HG03097 (cell line): ENCODE results near the gene RGS2.

Experiments used
- ATAC-seq: cut with Tn5 transposase; IDR thresholded peaks from one replicate; pipeline ENCODE4 v1.9.1; 2021; ENCODE audit not compliant: unreplicated experiment, low FRiP score

Gene RGS2

DNA sequence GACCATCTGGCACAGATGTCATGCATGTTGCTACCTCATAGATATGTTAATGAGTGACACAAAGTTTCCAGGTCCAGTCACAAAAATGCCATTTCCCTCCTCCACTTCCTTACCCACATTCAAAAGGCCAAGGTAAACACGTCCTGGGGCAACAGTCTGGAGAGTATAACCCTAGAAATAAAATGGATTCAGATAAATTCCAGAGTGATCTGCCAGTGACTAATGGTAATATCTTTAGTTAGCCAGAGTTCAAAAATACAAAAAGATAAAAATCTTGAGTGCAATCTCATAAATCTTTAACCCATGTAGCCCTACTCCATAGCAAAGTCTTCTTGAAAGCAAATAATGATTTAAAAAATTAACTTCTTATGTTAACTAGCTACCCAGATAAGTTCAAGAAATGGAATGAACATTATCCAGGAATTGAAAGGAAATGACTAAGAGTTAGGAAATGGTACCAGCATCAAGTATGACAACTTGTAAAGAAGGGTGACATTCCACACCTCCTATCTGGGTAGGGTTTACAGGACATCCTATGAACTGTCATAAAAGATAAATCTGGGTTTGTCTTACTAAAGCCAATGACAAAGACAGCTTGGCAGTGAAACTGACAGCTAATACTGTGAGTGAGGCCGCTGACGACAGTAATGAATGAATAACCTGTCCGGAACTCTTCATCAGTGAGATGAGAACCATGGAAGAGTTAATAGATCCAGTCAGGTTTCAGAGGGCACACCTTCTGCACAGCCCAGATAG lies 18.1 kb downstream of the RGS2 start:
- peak; percentile 77 for ATAC-seq

DNA sequence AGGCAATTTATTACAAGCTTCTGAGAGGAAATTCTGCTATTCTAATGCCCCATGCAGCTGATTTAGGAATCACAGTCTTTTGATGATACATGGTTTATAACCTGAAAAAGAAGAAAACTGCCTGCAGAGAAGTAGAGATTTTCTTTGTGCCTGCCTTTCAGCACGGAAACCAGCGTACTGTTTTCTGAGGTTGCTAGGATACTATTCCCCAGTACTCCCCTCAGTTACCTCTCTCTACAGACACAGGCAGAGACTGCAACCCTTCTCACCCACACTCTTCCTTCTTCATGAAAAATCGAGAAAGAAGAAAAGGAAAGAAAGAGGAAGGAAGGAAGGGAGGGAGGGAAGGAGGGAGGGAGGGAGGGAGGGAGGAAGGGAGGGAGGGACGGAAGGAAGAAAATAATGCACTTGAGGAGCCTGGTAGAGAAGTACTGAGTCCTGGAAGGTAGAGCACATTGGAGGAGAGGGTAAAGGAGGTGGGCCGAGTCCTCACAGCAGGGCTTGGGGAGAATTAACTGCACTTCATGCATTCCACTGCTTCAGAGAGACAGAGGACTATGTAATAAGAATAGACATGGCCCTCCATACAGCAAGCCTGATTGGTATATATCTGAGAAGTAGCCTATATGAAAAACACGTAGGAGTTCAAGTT lies 21.9 kb downstream of the RGS2 start:
- no peak for ATAC-seq

DNA sequence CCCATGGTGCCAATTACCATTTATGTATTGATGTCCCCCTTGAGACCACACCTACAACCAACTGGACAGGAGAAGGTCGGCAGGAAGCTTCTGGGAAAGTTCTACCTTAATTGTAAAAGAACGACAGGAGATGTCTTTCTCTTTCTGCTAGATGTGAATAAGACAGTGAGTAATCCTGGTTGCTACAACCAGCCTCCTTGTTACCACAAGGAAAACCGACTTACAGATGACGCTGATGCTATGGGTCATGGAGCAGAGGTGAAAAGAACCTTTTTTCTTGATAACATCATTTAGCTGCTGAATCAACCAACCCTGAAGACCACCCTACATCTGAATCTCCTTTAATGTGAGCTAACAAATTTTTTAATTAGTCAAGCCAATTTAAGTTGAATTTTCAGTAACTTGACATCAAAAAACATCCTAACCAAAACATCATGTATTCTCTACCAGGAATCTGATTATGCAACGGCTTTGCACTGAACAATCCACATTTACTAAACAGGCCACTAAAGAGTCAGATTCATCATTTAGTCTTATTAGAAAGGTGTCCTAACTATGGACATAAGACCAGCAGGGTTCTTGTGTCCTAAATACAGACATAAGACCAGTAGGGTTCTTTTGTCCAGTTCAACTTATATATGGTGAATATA lies 23.0 kb downstream of the RGS2 start:
- ATAC-seq: no peak

DNA sequence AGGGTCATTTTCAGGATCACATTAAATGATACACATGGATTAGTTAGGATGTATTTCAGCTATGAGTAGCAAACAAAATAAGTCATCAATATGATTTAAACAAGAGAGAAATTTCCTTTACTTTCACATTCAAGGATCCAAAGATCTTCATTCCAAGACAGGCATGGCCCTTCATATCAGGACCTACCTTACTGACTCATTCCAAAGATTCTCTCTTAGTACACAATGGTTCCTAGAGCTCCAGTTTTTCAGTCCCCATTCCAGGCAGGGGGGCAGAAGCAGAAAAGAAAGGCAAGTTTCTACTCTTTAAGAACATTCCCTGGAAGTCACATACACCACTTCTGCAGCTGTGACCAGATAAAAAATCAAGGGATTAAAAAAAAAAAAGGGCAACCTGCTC lies 23.7 kb downstream of the RGS2 start:
- ATAC-seq: no peak

DNA sequence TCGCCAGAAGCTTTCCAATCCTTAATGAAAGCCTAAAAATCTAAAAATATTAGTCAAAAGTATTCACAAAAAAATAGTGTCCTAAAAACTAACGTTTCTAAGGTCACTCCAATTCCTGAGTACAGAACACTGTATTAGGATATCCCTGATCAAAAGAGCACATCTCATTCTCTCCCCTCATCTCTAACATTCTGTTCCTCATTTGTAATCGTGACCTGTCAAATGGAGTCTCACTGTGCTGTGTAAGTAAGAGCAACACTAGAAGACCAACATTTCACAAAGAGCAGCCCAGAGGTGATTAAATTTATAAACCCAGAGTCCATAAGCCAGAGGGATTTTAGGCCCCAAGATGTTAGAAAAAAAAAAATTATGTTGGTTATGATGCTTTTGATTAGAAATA lies 26.3 kb downstream of the RGS2 start:
- no peak for ATAC-seq

DNA sequence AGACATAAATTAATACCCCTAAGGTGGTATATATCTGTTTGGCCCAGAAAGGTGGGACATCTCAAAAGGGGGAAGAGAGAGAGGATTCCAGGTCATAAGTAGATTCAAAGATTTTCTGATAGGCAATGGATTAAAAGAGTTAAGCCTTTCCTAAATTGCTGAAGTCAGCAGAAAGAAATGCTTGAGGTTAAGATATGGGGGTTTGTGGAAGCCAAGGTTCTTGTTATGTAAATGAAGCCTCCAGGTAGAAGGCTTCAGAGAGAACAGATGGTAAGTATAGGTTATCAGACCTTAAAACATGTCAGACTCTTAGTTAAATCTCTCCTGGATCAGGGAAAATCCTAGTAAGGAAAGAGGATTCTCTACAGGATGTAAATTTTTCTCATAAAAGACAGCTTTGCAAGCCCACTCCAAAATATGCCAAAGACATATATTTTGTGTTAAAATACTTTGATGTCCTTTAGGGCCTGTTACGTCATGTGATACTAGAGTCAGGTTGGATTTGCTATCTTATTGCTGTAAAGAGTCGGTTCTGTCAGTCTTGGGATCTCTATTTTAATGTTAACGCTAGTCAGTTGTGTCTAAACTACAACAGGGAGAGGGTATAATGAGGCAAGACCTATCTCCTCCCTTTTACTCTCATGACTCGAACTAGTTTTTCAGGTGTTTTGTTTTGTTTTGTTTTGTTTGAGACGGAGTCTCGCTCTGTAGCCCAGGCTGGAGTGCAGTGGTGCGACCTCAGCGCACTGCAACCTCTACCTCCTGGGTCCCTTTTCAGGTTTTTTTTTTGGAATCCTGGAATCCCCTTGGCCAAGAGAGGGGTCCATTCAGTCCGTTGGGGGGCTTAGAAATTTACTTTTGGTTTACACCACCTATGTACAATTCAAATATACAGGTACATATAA lies 30.6 kb downstream of the RGS2 start:
- no peak for ATAC-seq

DNA sequence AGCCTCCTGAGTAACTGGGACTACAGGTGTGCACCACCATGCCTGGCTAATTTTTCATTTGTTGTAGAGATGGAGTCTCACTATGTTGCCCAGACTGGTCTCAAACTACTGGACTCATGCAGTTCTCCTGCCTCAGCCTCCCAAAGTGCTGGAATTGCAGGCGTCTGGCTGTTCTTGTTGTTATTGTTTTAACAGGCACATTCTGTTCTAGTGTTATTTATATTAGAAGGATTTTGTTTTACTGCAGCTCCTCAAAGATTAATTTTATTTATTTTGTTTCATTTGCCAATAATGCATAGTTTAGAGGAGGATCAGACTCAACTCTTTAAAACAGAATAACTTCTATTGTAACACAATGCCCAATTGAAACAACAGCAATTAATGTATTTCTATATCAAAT lies 35.5 kb downstream of the RGS2 start:
- no peak for ATAC-seq

DNA sequence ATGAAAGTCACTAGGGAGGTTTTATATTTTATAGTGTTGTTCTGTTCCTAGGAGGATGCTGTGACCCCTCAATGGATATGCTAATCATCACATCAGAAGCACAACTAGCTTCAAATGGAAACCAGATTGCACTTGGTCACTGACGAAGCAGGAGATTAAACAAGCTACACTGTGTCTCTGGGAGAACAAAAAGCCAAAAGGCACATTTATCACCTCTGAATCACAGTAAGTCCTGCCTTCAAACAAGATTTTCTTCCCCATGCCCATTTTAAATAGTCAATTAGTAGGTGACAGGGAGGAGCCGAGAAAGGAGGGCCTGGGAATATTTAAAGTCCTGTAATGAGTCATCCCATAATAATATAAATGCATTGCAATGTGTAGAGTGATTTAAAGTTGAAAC lies 38.1 kb downstream of the RGS2 start:
- no peak for ATAC-seq

DNA sequence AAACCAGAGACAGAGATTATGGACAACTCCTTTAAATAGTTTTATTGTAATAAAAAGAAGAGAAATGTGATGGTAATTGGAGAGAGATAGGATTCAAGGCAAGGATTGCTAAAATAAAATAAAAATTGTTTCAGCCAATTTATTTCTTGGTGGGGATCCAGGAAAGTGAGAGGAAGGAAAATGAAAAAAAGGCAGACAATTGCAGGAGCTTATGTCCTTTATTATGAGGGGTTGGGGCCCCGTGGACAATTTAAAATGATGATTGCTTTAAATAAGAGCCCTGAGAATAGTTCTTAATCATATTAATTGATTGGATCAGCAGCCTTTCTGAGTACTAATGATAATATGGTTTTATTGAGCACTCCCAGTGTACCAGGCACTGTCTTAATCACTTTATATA lies 40.2 kb downstream of the RGS2 start:
- ATAC-seq: no peak

DNA sequence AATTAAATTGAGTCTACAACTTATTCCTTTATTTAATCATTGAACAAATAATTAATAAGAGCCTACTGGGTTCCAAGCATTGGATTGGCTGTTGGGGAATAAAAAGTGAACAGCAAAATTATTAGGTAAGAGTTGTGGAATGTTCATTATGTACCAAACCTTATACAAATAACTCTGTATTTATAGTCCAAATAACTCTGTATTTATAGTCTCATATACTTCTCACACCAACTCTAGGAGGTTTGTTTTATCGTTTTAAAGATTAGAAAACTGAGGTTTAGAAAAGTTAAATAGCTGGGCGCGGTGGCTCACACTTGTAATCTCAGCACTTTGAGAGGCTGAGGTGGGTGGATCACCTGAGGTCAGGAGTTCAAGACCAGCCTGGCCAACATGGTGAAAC lies 40.6 kb downstream of the RGS2 start:
- ATAC-seq: no peak

DNA sequence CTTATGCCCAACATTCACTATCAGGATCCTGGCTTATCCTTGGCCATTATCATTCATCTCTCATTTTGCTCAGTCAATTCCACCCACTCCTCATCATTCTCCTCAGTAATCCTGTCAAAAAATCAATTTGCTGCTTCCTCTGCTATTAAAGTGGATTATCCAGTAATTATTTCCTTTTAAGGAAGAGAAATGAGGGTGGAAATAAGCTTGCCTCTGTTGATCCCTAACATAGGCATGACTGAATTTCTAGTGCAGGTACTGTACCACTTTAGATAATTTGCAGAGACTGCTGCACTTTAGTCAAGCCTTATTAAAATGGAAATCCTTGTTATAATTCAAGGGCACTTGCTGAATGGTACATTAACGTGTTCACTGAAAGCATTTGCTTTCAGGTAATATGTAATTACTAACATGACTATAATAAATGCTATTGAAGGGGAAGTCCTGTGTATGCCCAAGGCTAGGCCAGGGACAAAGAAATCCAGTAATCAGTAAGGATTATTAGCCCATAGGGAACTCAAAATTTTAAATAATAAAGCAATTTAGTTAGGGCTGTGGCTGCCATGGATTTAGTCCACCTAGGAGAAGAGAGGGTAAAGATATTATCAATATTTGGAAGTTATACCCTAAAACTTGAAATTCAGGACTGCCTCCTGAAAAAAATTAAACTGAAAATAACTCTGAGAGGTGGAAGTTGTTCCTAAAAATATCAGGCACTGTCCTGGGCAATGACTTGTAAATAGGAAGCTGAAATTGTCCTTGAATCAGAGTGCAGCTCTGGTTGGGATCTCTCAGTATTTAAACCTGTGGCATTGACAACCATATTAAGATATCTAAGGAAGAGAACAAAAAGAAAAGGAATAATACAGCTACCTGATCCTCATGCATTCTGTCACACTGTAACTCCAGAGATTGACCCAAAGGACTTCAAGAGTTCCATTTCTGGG lies 43.4 kb downstream of the RGS2 start:
- no peak for ATAC-seq

DNA sequence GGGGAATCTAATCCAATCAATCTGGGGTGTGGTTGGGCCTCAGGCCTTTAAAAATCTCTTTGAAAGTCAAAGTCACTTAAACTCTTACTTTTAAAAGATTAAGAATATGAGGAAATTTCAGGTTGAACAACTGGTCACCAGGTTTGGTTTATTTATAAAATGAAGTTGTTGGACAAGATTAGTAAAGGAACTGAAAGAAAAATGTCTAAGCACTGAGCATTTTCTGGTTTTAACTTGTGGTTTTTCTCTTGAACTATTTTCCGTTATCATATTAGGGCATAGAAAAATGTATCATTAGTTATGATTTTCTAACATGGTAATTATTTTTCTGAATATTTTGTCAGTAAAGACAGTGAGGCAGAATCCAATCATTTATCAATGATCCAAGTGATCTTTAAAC lies 49.6 kb downstream of the RGS2 start:
- ATAC-seq: no peak

DNA sequence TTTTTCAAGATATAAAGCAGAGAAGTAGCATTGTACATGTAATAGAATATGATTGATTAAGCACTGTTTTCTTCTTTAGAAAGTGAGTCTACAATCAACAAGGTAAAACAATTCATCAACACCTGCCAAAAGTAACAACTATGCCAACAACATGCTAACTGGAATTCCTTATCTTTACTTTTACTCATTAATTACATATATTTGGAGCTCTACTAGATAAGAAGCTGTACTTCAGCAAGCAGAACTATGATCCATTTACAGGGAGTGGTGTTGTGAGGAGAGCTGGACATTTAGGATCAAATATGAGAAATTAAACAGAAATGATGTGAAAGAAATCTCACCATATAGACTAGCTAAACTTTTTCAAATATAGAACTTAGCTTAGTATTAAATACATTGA lies 51.0 kb downstream of the RGS2 start:
- no peak for ATAC-seq

DNA sequence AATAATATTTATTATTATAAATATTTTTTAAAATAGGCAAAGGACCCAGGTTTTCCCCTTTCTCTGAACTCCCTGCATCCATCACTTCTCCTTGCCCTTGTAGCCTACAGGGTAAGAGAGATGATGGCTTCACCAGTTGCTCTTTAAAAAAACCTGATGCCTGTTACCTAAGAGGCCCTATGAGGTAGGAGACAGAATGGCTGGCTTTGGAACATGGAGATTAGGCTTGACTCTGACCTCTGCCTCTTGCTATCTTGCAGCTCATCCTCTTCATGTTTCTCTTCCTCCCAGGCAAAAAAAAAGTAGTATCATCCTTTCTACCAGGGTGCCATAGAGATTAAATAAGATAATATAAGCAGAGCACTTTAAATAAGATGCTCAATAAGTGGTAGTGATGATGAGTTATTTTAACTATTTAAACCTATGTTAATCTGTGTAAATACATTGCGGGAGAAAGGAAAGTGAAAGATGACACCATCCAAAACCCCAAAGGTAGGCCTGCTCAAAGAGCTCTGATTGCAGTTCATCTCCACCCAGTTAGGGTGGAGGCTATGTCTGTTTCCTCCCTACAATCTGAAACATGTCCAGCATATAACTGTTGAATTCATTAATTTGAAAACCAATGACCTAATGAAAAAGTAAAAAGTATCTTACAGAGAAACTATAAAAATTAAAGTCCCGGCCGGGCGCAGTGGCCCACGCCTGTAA lies 51.8 kb downstream of the RGS2 start:
- no peak for ATAC-seq

DNA sequence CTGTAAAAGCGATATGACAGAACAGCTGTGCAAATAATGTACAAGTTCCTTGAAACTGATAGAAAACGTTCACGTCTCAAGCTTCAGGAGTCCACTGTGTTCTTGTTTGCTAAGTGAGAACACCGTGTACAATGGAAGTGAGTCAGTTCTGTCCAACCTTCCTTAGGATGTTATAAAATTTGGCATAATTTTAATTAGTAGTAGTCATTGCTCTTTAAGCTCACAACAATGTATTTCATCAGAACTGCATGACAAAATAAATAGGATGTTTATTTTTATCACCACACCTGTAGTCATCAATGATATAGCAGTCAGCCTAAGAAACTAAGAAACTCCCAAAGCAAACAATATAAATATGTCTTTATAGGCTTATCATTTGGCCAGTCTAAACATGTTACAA lies 53.0 kb downstream of the RGS2 start:
- no peak for ATAC-seq
